Skeletal muscle satellite cell (primary cell): ENCODE data around the gene FAR2.
"Not testable (repeated sequence)": the region's sequence is repeated elsewhere in the genome, so short reads cannot be mapped to it uniquely, and the experiment has no call there.

ENCODE experiments used
- H3K27me3 ChIP-seq: 2 replicates; pipeline ENCODE4 v1.7.0; 2013; ENCODE audit warnings: low read length; ENCODE audit not compliant: control insufficient read depth, insufficient read depth
- H3K36me3 ChIP-seq: 2 replicates; pipeline ENCODE4 v1.7.0; 2013; ENCODE audit warnings: mild to moderate bottlenecking, control low read depth, low read length; ENCODE audit not compliant: insufficient read depth
- H3K4me1 ChIP-seq: 2 replicates; pipeline ENCODE4 v1.7.0; 2013; ENCODE audit warnings: low read length; ENCODE audit not compliant: control insufficient read depth, insufficient read depth
- H3K4me2 ChIP-seq: 2 replicates; pipeline ENCODE4 v1.7.0; 2013; ENCODE audit warnings: mild to moderate bottlenecking, low read length
- H3K4me3 ChIP-seq: 2 replicates; pipeline ENCODE4 v1.7.0; 2013; ENCODE audit warnings: low read length
- H3K9ac ChIP-seq: 2 replicates; pipeline ENCODE4 v1.7.0; 2013; ENCODE audit warnings: mild to moderate bottlenecking, low read depth, low read length, moderate library complexity
- H3K9me3 ChIP-seq: replicated peaks from 2 replicates; pipeline ENCODE4 v1.7.0; 2013; ENCODE audit warnings: mild to moderate bottlenecking, control low read depth, low read length

FAR2 gene

DNA sequence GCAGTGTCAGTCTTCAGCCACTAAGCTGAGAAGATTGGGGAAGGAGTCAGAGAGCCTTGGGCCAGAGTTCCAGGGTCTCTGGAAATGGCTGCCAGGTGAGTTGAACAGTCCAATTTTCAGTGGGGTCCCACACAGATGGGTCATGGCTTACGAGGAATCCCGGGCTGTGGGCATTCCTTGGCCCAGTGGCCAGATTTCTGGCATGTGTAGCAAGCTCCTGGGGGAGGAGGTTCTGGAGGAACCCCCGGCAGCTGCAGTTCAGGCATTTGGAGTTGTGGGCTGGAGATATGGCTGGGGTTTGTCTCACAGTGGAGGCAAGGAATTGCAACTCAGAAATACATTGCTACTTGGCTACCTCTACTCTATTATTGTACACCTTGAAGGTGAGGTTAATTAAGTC is 10.8 kb upstream of the FAR2 start:
- H3K4me2 ChIP-seq, H3K4me3 ChIP-seq, H3K9me3 ChIP-seq, H3K36me3 ChIP-seq, H3K9ac ChIP-seq, H3K27me3 ChIP-seq, H3K4me1 ChIP-seq: not testable (repeated sequence)

DNA sequence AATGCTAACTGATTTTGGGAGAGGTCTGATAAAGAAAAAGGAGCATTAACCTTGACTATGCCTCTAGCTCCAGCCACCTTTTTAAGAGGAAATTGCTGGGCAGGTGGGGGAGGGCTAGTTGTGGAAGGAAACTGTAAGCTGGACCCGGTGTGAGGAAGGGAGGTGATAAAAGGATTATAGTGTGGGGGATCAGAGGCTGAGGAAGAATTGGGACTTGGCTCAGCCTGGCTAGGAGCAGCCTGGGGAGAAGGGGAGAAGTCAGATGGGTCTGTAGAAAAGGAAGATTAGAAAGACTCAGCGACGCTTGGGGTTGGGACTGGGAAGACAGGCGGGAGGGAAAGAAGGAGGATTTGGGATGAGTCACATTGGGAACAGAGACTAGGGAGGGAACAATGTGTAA is 10.2 kb upstream of the FAR2 start:
- H3K36me3 ChIP-seq, H3K27me3 ChIP-seq, H3K4me2 ChIP-seq, H3K9ac ChIP-seq, H3K4me3 ChIP-seq, H3K4me1 ChIP-seq, H3K9me3 ChIP-seq: not testable (repeated sequence)

GRCh38 chr12:29145372-29146170 is 3.5 kb upstream of the FAR2 start:
- H3K4me2 ChIP-seq = no peak overlapping the region
- no peaks in the 10 kb centered on the region for H3K27me3 ChIP-seq

GRCh38 chr12:29146196-29146595 is 2.9 kb upstream of the FAR2 start:
- no peaks in the 10 kb centered on the region for H3K27me3 ChIP-seq
- H3K36me3 ChIP-seq = no peaks in the 10 kb centered on the region
- peaks cover 6% of the 10 kb centered on the region for H3K4me1 ChIP-seq
- H3K4me3 ChIP-seq = no peak overlapping the region
- no peak overlapping the region for H3K4me2 ChIP-seq
- H3K9me3 ChIP-seq = no peaks in the 10 kb centered on the region
- no peak overlapping the region for H3K9ac ChIP-seq

More at GRCh38 chr12:29145372-29146170, 3.5 kb upstream of the FAR2 start:
- Histone ChIP-seq H3K9me3 (no peaks in the 10 kb centered on the region), H3K36me3 (no peaks in the 10 kb centered on the region), H3K9ac (no peak overlapping the region), H3K4me3 (no peak overlapping the region), H3K4me1 (peaks cover 6% of the 10 kb centered on the region)

GRCh38 chr12:29147731-29148595 is 1.1 kb upstream of the FAR2 start:
- peak overlapping the region; percentile 92 for H3K9ac ChIP-seq

GRCh38 chr12:29148596-29148910 is 525 bp upstream of the FAR2 start:
- Histone ChIP-seq H3K4me1 (peaks cover 6% of the 10 kb centered on the region), H3K27me3 (no peaks in the 10 kb centered on the region)

More at GRCh38 chr12:29147731-29148595, 1.1 kb upstream of the FAR2 start:
- Histone ChIP-seq H3K4me3 (peak overlapping the region; percentile 97), H3K36me3 (no peaks in the 10 kb centered on the region), H3K4me2 (peak overlapping the region; percentile 91), H3K27me3 (no peaks in the 10 kb centered on the region), H3K9me3 (no peaks in the 10 kb centered on the region), H3K4me1 (peaks cover 6% of the 10 kb centered on the region)

GRCh38 chr12:29149691-29150281 is 708 bp downstream of the FAR2 start:
- no peaks in the 10 kb centered on the region for H3K36me3 ChIP-seq
- peak overlapping the region; percentile 92 for H3K9ac ChIP-seq
- H3K27me3 ChIP-seq = no peaks in the 10 kb centered on the region
- peaks cover 6% of the 10 kb centered on the region for H3K4me1 ChIP-seq
- H3K4me2 ChIP-seq = peak overlapping the region; percentile 91
- no peaks in the 10 kb centered on the region for H3K9me3 ChIP-seq
- peak overlapping the region; percentile 97 for H3K4me3 ChIP-seq

More at GRCh38 chr12:29148596-29148910, 525 bp upstream of the FAR2 start:
- H3K4me3 ChIP-seq = peak overlapping the region; percentile 97
- H3K9ac ChIP-seq = peak overlapping the region; percentile 92
- peak overlapping the region; percentile 91 for H3K4me2 ChIP-seq
- no peaks in the 10 kb centered on the region for H3K9me3 ChIP-seq
- no peaks in the 10 kb centered on the region for H3K36me3 ChIP-seq

GRCh38 chr12:29150462-29150861 is 1.4 kb downstream of the FAR2 start:
- Histone ChIP-seq H3K9me3 (no peaks in the 10 kb centered on the region), H3K4me2 (peak overlapping the region; percentile 91), H3K36me3 (no peaks in the 10 kb centered on the region), H3K4me3 (peak overlapping the region; percentile 97), H3K27me3 (no peaks in the 10 kb centered on the region), H3K4me1 (peaks cover 6% of the 10 kb centered on the region), H3K9ac (no peak overlapping the region)

DNA sequence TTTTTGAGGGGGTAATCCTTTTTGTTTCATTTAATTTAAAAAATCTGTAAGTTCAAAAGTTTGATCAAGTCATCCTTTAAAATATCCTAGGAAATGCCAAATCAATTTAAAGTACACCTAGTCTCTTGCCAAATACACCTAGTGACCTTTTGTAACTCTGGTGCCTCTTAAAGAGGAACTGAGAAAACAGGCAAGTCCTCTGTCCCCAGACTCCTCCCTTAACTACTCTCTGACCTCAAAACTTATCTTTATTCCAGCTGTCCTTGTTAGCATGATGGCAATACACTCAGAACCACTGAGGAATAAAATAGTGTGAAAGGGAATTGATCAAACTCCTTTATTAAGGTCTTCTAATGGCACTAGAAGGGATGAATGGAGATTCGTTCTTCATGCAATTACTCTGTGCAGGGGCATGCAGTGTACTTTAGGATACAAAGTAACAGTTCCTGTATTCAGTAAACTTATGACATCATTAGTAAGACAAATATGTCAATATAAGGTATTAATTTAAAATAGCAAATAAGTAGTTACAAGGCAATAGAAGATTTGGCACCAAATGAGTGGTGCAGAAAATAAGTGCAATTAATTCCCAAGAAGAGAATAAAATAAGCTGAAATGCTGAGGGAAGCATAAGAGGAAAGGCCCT is 3.3 kb downstream of the FAR2 start:
- Histone ChIP-seq H3K4me2 (no peak overlapping the region), H3K36me3 (no peaks in the 10 kb centered on the region), H3K4me1 (peaks cover 14% of the 10 kb centered on the region), H3K9me3 (no peaks in the 10 kb centered on the region), H3K27me3 (no peaks in the 10 kb centered on the region), H3K4me3 (no peak overlapping the region), H3K9ac (no peak overlapping the region)

GRCh38 chr12:29152981-29153630 is 4.0 kb downstream of the FAR2 start:
- Histone ChIP-seq H3K9me3 (no peaks in the 10 kb centered on the region), H3K4me3 (no peak overlapping the region), H3K9ac (no peak overlapping the region), H3K4me2 (no peak overlapping the region), H3K27me3 (no peaks in the 10 kb centered on the region), H3K36me3 (no peaks in the 10 kb centered on the region), H3K4me1 (peaks cover 18% of the 10 kb centered on the region)

GRCh38 chr12:29155079-29155478 is 6.0 kb downstream of the FAR2 start:
- Histone ChIP-seq H3K27me3 (no peaks in the 10 kb centered on the region), H3K4me2 (no peak overlapping the region), H3K9ac (no peak overlapping the region), H3K4me1 (peaks cover 18% of the 10 kb centered on the region), H3K4me3 (no peak overlapping the region), H3K9me3 (no peaks in the 10 kb centered on the region), H3K36me3 (no peaks in the 10 kb centered on the region)
